ENCODE results near the gene CAMTA1.

CAMTA1 gene

DNA sequence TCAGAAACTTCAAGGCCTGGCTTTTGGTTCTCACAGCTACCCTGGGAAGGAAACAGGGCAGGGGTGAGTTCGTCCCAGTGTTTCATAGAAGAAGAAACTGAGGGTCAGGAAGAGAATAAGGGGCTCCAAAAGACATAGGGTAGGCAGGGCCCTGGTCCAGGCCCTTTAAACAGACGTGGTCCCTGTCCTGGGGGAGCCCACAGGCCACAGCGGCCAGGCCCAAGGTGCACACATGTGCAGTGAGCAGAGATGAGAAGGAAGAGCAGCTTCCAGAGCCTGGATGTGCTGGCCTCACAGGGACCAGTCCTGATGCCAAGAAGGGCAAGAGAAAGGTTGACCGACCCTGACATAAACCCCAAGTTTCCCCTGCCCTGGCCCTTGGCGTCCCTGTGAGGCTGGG lies 690.4 kb downstream of the CAMTA1 start:
- DNase-seq, result no peak

DNA sequence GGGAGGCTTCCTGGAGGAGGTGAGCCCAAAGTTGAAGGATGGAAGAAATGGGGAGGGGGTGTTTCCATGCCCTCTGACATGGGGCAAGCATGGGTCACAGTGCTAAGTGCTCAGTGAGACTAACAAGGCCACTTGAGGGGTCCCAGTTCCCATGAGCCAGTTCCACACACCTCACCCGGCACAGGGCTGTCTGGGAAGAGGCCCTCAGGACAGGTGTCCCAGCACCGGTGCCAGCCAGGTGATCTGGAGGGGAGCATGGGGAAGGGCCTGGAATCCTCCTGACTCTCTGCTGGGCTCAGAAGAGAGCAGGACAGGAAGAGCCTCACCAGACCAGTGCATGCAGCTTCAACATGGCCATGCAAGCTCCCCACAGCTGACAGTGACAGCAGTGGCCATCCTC lies 691.1 kb downstream of the CAMTA1 start:
- no peak for DNase-seq

- DNase-seq, result no peak
Observed at GRCh38 chr1:7476861-7477547, 691.8 kb downstream of the CAMTA1 start.

- DNase-seq, result no peak
Observed at GRCh38 chr1:7477593-7477992, 692.3 kb downstream of the CAMTA1 start.

GRCh38 chr1:7478142-7478790 lies 693.0 kb downstream of the CAMTA1 start:
- DNase-seq, result peak; percentile 25

- DNase-seq, result peak; percentile 88
Observed at GRCh38 chr1:7478809-7479499, 693.7 kb downstream of the CAMTA1 start.

DNA sequence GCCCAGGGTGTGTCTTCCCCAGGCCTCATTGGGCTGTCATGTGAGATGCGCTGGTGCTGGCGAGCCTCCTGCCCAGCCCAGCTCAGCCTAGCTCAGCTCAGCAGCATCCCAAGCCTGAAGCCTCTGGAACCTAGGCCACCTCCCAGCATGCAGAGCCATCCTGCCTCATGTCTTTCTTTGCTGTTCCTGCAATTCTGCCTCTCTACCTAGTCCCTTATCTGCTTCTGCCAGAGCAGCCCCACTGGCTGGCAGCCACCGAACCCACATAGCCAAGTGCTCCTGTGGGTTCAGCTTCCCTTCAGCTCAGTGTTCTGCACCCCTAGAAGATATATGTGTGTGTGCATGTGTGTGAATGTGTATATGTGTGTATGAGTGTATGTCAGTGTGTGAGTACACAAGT lies 694.3 kb downstream of the CAMTA1 start:
- peak; percentile 35 for DNase-seq

DNA sequence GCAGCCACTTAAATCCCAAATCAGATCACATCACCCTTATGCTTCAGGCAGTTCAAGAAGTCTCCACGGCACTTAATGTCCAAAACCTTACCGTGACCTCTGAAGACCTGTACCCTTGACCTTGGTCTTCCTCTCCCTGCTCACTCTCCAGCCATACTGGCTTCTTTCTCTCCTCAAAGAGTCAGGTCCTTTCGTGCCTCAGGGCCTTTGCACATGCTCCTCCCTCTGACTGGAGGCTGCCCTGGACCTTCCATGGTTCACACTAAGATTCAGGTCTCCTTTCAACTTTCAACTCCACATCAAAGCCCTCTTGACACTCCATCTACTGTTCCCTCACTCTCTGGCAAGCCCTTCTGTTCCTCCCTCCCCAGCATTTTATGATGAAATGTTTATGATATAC lies 695.9 kb downstream of the CAMTA1 start:
- no peak for DNase-seq

DNA sequence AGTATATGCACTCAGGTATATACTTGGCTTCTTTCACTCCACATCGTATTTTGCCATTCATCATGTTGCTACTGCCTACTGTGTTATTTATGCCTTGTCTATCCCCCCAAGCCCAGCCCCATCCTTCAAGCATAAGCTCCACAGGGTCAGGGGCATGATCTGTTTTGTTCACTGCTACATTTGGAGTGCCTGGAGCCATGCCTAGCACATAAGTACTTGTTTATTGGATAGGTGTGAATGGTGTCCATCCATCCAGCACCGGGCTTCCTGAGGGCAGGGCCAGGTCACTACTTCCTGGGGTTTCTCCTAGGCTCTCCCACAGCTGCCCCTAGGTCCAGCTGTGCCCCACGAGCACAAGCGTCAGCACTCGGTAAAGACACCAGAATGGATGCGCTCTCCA lies 696.8 kb downstream of the CAMTA1 start:
- DNase-seq, result no peak

DNA sequence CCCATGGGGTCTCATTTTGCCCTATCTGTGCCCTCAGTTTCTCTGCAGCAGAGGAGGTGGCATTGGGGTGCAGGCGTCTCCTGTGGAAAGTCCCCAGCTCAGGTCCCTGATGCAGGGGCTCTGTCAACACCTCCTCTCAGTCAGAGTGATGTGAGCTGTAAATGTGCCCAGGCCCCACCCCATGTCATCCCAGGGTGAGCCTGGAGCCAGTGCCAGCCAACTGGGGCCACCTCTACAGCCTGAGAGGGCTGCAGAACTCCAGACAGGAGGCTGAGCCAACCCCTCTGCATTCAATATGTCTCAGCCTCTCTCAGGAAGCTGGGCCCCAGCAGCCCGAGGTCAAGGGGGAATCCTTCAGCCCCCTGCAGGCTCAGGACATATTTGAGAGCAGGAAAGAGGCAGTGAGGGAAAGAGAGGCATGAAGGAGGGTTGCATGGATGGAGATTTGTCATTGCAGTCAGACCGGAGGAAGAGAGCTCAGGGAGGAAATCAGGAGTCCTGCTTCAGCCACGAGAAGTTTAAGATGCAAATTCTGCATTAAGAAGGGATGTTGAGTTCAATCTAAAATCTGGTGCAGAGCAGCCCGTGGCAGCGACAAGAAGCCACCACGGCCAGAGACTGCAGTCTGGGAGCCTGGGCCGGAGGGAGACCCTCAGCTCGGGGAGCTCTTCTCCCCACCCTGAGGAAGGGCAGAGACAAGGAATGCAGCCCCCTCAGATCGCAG lies 697.7 kb downstream of the CAMTA1 start:
- no peak for DNase-seq

DNA sequence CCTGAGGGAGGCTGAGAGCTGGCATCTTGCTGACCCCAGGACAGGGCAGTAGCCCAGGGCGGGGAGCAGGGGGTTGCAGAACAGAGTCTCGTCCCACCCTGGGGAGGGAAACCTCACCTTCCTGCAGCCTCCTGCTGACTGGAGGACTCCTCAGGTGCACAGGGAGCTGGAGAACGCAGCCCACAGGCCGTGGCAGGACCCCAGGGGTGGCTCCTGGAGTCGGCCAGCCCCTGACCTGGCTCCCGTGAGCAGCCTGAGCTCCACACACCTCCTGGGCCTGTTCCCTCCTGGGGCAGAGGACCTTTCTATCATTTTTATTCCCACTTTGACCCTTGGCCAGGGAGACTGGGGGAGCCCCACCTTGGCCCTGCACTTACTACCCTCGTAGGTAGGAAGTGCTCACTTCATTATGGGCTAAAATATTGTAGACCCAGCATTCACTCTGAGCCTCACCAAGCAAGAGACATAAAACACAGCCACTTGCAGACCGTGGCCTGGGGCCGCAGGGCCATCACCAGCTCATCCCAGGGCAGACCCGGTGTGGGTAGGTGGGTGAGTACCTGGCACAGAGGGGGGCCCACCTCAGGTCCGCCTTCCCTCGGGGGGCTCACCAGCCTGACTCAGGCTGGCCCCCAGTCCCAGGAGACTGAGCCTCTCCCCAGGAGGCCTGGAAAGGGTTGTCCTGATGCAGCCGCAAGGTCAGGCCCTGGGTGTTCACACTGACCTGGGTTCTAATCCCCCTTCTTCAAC lies 698.6 kb downstream of the CAMTA1 start:
- no peak for DNase-seq

- no peak for DNase-seq
Observed at GRCh38 chr1:7485086-7485780, 700.0 kb downstream of the CAMTA1 start.

- DNase-seq, result no peak
Observed at GRCh38 chr1:7485826-7486225, 700.6 kb downstream of the CAMTA1 start.

DNA sequence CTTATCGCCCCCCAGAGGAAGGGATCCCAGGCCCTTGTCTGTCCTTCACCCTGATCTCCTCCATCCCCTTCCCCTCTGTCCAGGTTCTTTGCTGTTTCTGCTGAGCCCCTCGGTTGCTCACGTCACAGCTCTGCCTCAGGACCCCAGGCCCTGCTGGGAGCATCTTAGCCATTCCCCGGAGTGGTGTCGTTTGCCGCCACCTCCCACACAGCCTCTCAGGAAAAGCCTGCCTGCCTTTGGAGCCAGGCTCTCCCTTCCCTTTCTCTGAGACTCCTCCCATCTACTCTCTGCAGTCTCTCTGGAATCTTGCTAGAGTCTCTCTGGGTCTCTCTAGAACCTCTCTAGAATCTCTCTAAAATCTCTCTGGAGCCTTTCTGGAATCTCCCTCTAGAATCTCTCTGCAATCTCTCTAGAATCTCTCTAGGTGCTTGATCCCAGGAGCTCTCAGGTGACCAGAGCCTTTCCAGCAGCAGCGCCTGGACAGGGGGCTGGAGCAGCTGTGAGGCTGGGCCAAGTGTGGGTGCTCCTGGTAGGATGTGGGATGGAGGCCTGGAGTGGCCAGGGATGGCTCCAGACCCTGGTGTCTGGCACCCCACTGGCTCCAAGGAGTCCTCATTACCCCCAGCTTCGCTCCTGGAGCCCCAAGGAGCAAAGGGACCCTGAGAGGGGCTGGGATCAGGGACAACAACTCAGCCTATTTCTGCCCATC lies 702.7 kb downstream of the CAMTA1 start:
- DNase-seq, result no peak

- no peak for DNase-seq
Observed at GRCh38 chr1:7488475-7488842, 703.2 kb downstream of the CAMTA1 start.

DNA sequence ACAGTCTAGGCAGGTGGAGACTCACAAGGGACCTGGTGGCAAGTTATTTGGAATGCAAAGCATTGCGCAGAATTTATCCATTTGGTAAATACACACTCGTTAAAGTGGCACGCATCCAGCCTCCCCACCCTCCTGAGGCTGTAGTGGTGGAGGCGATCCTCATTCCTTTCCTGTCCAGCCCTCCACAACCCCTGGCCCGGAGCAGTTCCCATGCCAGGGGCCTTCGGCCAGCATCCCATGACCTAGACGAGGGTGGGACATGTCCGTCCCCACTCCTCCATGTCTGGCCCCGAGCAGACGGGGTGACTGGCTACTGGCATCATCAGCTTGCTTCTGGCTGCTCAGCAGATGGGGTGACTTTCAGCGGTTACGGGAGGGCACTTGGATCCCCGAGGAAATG lies 704.3 kb downstream of the CAMTA1 start:
- no peak for DNase-seq

GRCh38 chr1:7490576-7490975 lies 705.3 kb downstream of the CAMTA1 start:
- peak; percentile 19 for DNase-seq

GRCh38 chr1:7491109-7491817 lies 706.0 kb downstream of the CAMTA1 start:
- DNase-seq, result peak; percentile 83

DNA sequence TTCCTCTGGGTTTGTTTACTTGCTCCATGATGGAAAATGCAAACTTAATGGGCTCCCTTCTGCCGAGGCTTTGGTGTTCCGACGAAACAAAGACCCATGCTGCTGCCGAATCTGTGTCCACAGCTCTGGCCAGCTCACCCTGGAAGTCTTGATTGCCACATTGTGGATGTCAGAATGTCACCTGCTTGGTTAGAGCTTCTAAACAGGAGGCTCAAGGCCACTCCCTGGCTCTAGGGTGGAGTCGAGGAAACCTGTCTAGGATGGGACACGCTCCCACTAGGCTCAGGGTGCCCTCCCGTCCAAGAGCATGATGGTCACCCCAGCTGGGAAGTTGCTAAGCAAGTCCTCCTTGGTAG lies 706.5 kb downstream of the CAMTA1 start:
- no peak for DNase-seq

DNA sequence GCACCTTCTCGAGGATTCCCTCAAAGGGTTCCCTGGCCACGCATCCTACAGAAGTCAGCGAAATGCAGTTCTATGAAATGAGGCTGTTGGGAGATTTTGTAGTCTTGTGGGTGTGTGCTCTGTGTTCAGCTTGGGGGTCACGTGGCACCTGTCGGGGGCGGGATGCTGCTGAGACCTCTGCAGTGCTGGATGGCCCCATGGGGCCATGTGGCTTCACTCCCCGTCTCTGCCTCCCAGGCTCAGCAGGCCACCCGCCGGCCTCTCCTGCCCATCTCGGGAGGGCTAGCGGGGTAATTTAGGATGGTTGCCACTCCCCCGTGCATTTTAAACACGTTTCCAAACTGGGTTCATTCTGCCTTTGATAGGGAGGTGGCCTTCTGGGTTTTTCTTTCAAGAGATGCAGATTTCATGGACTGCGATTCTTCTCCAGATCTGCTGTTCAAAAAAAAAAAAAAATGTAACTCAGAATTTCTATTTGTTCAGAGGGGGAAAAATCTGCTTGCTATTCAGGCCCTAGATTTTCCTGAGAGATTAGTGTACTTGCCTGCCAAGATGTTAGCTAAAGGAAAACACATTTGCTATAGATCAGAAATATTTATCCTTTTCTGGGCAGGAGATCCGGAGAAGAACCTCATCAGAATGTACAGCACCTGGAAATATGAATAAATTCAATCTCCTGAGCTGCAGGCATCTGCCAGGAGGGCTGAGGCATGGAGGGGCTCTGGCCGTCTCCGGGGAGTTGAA lies 708.6 kb downstream of the CAMTA1 start:
- peak; percentile 62 for DNase-seq

All from NCI-H345 (cell line).